ENCODE measurements around the gene CYP27B1.
A peak's percentile ranks its signal among the peaks of the same experiment; 100 is the strongest.

Gene CYP27B1

DNA sequence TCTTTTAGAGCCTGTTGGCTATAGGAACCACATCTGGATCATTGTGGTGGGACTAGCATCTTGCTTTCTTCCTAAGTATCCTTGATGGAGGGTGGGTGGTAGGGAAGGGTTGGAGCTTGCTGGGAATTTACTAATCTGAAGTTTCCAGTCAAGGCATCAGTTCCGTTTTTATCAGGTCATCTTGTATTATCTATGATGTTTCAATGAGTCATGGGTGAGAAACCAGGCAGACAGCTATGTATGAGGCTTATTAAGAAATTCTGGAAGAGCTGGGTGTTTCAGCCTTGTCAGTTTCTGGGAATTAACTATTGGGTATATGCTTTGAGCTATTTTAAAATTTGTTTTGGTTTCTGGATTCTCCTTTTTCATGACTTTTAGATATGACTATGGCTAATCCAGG lies 27.0 kb upstream of the CYP27B1 start:
- no peak overlapping the region for H3K4me3 ChIP-seq (ENCODE audit: severe bottlenecking)
- H3K9me3 ChIP-seq (ENCODE audit: severe bottlenecking), result no peaks in the 10 kb centered on the region
- peaks cover 16% of the 10 kb centered on the region for H3K4me1 ChIP-seq (ENCODE audit: insufficient read depth, poor library complexity, severe bottlenecking)
- ATAC-seq (ENCODE audit: low read depth) (peak; percentile 94), DNase-seq (ENCODE audit: low spot score) (no peak)
- no peaks in the 10 kb centered on the region for H3K27me3 ChIP-seq (ENCODE audit: insufficient read depth, poor library complexity, severe bottlenecking)
- TF ChIP-seq, protein P1, sequence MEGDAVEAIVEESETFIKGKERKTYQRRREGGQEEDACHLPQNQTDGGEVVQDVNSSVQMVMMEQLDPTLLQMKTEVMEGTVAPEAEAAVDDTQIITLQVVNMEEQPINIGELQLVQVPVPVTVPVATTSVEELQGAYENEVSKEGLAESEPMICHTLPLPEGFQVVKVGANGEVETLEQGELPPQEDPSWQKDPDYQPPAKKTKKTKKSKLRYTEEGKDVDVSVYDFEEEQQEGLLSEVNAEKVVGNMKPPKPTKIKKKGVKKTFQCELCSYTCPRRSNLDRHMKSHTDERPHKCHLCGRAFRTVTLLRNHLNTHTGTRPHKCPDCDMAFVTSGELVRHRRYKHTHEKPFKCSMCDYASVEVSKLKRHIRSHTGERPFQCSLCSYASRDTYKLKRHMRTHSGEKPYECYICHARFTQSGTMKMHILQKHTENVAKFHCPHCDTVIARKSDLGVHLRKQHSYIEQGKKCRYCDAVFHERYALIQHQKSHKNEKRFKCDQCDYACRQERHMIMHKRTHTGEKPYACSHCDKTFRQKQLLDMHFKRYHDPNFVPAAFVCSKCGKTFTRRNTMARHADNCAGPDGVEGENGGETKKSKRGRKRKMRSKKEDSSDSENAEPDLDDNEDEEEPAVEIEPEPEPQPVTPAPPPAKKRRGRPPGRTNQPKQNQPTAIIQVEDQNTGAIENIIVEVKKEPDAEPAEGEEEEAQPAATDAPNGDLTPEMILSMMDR (IDR thresholded peaks at IDR 0.05; ENCODE audit: poor library complexity, severe bottlenecking), result no peak
- H3K27ac ChIP-seq (ENCODE audit: poor library complexity, severe bottlenecking), result peak overlapping the region; percentile 34
- H3K36me3 ChIP-seq (ENCODE audit: low read depth), result peaks cover 80% of the 10 kb centered on the region

- Histone ChIP-seq H3K27ac (ENCODE audit: poor library complexity, severe bottlenecking) (no peak overlapping the region), H3K4me3 (ENCODE audit: severe bottlenecking) (no peak overlapping the region)
- no peak for ATAC-seq (ENCODE audit: low read depth)
These were observed 17.0 kb upstream of the CYP27B1 start for GRCh38 chr12:57783861-57784260.

DNA sequence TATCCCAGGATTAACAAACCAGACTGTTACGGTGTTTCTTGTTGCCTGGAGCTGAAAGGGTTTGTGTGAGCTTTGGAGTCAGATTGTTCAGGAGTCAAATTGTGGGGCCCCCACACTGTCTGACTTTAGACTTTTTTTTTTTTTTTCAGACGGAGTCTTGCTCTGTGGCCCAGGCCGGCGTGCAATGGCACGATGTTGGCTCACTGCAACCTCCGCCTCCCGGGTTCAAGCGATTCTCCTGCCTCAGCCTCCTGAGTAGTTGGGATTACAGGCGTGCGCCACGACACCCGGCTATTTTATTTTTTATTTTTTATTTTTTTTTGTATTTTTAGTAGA lies 16.6 kb upstream of the CYP27B1 start:
- TF ChIP-seq, protein P1 (IDR thresholded peaks at IDR 0.05; ENCODE audit: poor library complexity, severe bottlenecking), result no peak
- no peak overlapping the region for H3K27ac ChIP-seq (ENCODE audit: poor library complexity, severe bottlenecking)
- no peak for DNase-seq (ENCODE audit: low spot score)
- peaks cover 5% of the 10 kb centered on the region for H3K4me1 ChIP-seq (ENCODE audit: insufficient read depth, poor library complexity, severe bottlenecking)
- H3K9me3 ChIP-seq (ENCODE audit: severe bottlenecking), result no peaks in the 10 kb centered on the region
- peak overlapping the region; percentile 64 for H3K4me3 ChIP-seq (ENCODE audit: severe bottlenecking)
- ATAC-seq (ENCODE audit: low read depth), result no peak; the same call in 2 of the 3 replicates
- H3K36me3 ChIP-seq (ENCODE audit: low read depth), result peaks cover 47% of the 10 kb centered on the region
- no peaks in the 10 kb centered on the region for H3K27me3 ChIP-seq (ENCODE audit: insufficient read depth, poor library complexity, severe bottlenecking)

More at GRCh38 chr12:57783861-57784260, 17.0 kb upstream of the CYP27B1 start:
- H3K27me3 ChIP-seq (ENCODE audit: insufficient read depth, poor library complexity, severe bottlenecking), result no peaks in the 10 kb centered on the region
- no peak for DNase-seq (ENCODE audit: low spot score)
- H3K36me3 ChIP-seq (ENCODE audit: low read depth), result peaks cover 49% of the 10 kb centered on the region
- no peaks in the 10 kb centered on the region for H3K9me3 ChIP-seq (ENCODE audit: severe bottlenecking)
- H3K4me1 ChIP-seq (ENCODE audit: insufficient read depth, poor library complexity, severe bottlenecking), result peaks cover 5% of the 10 kb centered on the region
- TF ChIP-seq, protein P1 (IDR thresholded peaks at IDR 0.05; ENCODE audit: poor library complexity, severe bottlenecking), result no peak

- Histone ChIP-seq H3K36me3 (ENCODE audit: low read depth) (peaks cover 41% of the 10 kb centered on the region), H3K27ac (ENCODE audit: poor library complexity, severe bottlenecking) (no peak within 1 kb of the TSS), H3K4me1 (ENCODE audit: insufficient read depth, poor library complexity, severe bottlenecking) (peaks cover 5% of the 10 kb centered on the region), H3K27me3 (ENCODE audit: insufficient read depth, poor library complexity, severe bottlenecking) (no peaks in the 10 kb centered on the region), H3K9me3 (ENCODE audit: severe bottlenecking) (no peaks in the 10 kb centered on the region), H3K4me3 (ENCODE audit: severe bottlenecking) (peak within 1 kb of the TSS; percentile 64)
- ATAC-seq (ENCODE audit: low read depth) (peak; percentile 89), DNase-seq (ENCODE audit: low spot score) (peak; percentile 95)
- TF ChIP-seq, protein P1 (IDR thresholded peaks at IDR 0.05; ENCODE audit: poor library complexity, severe bottlenecking), result peak; percentile 95
These were observed 16.0 kb upstream of the CYP27B1 start, which contains the start of gene TSFM for GRCh38 chr12:57782608-57783465. TSFM (plus strand) TSS chr12:57782787; CDS start chr12:57782802, 15 bp downstream.

DNA sequence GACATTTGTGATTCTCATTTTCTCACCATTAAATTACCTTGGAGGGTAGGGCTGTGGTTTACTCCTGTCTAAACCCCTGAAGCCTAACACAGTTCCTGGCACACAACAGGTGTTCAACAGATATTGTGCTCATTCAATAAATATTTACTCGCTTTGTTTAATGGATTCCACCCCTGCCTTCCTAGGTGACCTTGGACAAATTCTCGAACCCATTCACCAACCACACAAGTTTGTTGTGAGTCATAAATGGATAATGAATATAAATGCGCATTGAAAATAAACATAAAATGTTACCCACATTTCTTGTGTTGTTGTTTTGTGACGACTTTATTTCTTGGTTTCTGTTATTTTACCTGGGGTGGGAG lies 15.3 kb upstream of the CYP27B1 start:
- Histone ChIP-seq H3K9me3 (ENCODE audit: severe bottlenecking) (no peaks in the 10 kb centered on the region), H3K27ac (ENCODE audit: poor library complexity, severe bottlenecking) (no peak overlapping the region), H3K36me3 (ENCODE audit: low read depth) (peaks cover 34% of the 10 kb centered on the region), H3K27me3 (ENCODE audit: insufficient read depth, poor library complexity, severe bottlenecking) (no peaks in the 10 kb centered on the region), H3K4me3 (ENCODE audit: severe bottlenecking) (peak overlapping the region; percentile 64), H3K4me1 (ENCODE audit: insufficient read depth, poor library complexity, severe bottlenecking) (peaks cover 5% of the 10 kb centered on the region)
- ATAC-seq (ENCODE audit: low read depth), result no peak
- TF ChIP-seq, protein P1 (IDR thresholded peaks at IDR 0.05; ENCODE audit: poor library complexity, severe bottlenecking), result no peak
- no peak for DNase-seq (ENCODE audit: low spot score)

Measured in RWPE2 (cell line).